IMR-90 (cell line): ENCODE results near the gene OTUB2.

ENCODE experiments used
- CTCF ChIP-seq: conservative IDR thresholded peaks from 2 replicates; pipeline ENCODE4 v1.5.1; 2012; ENCODE audit warnings: mild to moderate bottlenecking, low read depth, low read length, improper control_type of control experiment
- MAZ ChIP-seq: IDR thresholded peaks from 2 replicates; pipeline ENCODE4 v1.6.1; 2012; ENCODE audit warnings: low read depth, mild to moderate bottlenecking, low read length, improper control_type of control experiment, moderate library complexity, borderline replicate concordance
- POLR2A ChIP-seq: IDR thresholded peaks from 2 replicates; pipeline ENCODE4 v1.6.1; 2012; ENCODE audit warnings: mild to moderate bottlenecking, low read depth, low read length
- RAD21 ChIP-seq: IDR thresholded peaks from 2 replicates; pipeline ENCODE4 v1.6.1; 2012; ENCODE audit warnings: low read length, improper control_type of control experiment
- RCOR1 ChIP-seq: IDR thresholded peaks from 2 replicates; pipeline ENCODE4 v1.6.1; 2012; ENCODE audit warnings: mild to moderate bottlenecking, low read length, improper control_type of control experiment; ENCODE audit not compliant: insufficient replicate concordance
- SMC3 ChIP-seq: fragments of 150-350 bp; IDR thresholded peaks from 2 replicates; pipeline ENCODE4 v1.6.1; 2016; ENCODE audit warnings: low read depth, mild to moderate bottlenecking, antibody characterized with exemption, low read length, moderate library complexity
- TF ChIP-seq, protein P1 (sequence below): fragments of 150-350 bp; IDR thresholded peaks from 2 replicates; pipeline ENCODE4 v1.6.1; 2017; ENCODE audit warnings: mild to moderate bottlenecking, antibody characterized with exemption, low read length, low read depth

DNA sequence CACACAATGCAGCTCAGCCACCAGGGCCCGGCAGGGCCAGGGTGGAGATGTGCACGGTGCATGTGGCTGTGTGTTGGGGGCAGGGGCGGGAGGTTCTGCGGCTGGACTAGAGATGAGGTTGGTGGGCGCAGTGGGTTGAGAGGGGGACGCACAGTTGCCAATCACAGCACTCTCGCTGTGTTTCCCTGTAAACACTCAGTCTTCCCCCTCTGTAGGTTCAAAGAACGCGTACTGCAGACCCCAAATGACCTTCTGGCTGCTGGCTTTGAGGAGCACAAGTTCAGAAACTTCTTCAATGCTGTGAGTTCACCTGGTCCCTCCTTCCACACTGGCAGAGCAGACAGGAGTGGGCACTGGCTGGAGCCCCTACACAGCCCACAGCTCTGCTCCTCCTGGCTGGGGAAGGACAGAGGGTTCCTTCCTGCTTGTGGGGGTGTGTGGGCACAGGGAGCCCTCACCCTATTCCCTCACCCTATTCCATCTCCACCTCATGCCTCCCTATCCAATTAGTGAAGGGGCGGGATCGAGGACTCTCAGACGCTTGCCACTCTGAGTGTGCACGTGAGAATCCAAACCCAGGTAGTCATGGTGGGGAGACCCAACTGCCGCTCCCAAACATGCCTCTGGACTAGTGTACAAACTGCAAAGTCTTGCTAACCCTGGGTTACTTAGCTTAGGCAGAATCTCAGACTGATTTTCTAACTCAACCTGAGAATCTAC lies 17.8 kb downstream of the OTUB2 start:
- TF ChIP-seq MAZ (no peak), POLR2A (no peak), CTCF (no peak), SMC3 (no peak), RCOR1 (no peak), RAD21 (no peak)
- TF ChIP-seq, protein P1, sequence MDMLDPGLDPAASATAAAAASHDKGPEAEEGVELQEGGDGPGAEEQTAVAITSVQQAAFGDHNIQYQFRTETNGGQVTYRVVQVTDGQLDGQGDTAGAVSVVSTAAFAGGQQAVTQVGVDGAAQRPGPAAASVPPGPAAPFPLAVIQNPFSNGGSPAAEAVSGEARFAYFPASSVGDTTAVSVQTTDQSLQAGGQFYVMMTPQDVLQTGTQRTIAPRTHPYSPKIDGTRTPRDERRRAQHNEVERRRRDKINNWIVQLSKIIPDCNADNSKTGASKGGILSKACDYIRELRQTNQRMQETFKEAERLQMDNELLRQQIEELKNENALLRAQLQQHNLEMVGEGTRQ, result no peak
